ENCODE measurements around the gene STAG1.

DNA sequence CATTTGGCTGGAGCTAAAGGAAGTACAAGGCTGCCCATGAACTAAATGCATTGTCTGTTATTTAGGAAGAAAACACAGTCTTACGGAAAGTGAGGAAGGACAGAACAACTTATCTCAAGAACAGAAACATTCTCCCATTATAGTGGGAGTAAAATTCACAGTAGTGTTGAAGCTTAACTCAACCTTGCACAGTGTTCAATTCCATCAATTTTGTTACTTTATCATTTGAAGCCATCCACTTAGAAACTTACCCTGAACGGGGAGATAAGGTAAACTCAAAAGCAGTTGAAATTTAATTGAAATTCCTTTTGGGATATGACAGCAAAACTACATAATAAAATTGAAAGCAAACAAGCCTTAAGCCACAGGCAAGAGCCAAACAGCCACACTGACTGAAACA is 315.1 kb downstream of the STAG1 start:
- TF ChIP-seq TAF1 (IDR thresholded peaks at IDR 0.05; ENCODE audit: low read depth, low read length), result no peak
- no peak for TF ChIP-seq POLR2AphosphoS5 (IDR thresholded peaks at IDR 0.05; ENCODE audit: low read depth, low read length)
- TF ChIP-seq POLR2A (IDR thresholded peaks at IDR 0.05; ENCODE audit: low read depth, low read length), result no peak
- TF ChIP-seq SPI1 (IDR thresholded peaks at IDR 0.05; ENCODE audit: low read depth, low read length), result no peak

All from GM12891 (cell line).